Astrocyte of the cerebellum (primary cell): ENCODE results near the gene MYH10.

Experiments used
- DNase-seq: peaks from one replicate; pipeline ENCODE4 v3.0.0-alpha.2; 2011; ENCODE audit warnings: low read depth
- H3K4me3 ChIP-seq: 2 replicates; pipeline ENCODE4 v1.5.1; 2011; ENCODE audit warnings: mild to moderate bottlenecking, low read depth, low read length, moderate library complexity
- CTCF ChIP-seq: IDR thresholded peaks from 2 replicates; pipeline ENCODE4 v1.5.1; 2012; ENCODE audit warnings: low read length, low read depth, moderate library complexity, mild to moderate bottlenecking; ENCODE audit errors: missing control alignments
- in situ Hi-C: cut with HindIII; loops from 2 replicates; pipeline ENCODE4 v1.10.0; 2017; ENCODE audit warnings: low sequenced_read_pairs

Gene MYH10

GRCh38 chr17:8485491-8485890 lies 145.0 kb downstream of the MYH10 start:
- H3K4me3 ChIP-seq, result no peak overlapping the region
- DNase-seq, result no peak
- in situ Hi-C loops, result no loop called here
- no peak for TF ChIP-seq CTCF

- no peak overlapping the region for H3K4me3 ChIP-seq
- DNase-seq, result no peak
- in situ Hi-C loops, result no loop called here
- TF ChIP-seq CTCF, result no peak
Measured at GRCh38 chr17:8484465-8484864, 146.1 kb downstream of the MYH10 start.

- in situ Hi-C loops, result no loop called here
- no peak overlapping the region for H3K4me3 ChIP-seq
- DNase-seq, result no peak
- no peak for TF ChIP-seq CTCF
Measured at GRCh38 chr17:8482546-8482945, 148.0 kb downstream of the MYH10 start.

- no peak for DNase-seq
- TF ChIP-seq CTCF, result no peak
- in situ Hi-C loops, result no loop called here
- no peak overlapping the region for H3K4me3 ChIP-seq
Measured at GRCh38 chr17:8481703-8482102, 148.8 kb downstream of the MYH10 start.

- H3K4me3 ChIP-seq, result no peak overlapping the region
- DNase-seq, result no peak
- no peak for TF ChIP-seq CTCF
- in situ Hi-C loops, result no loop called here
Measured at GRCh38 chr17:8481089-8481488, 149.4 kb downstream of the MYH10 start.

GRCh38 chr17:8480011-8480976 lies 150.2 kb downstream of the MYH10 start:
- no peak for DNase-seq
- no peak overlapping the region for H3K4me3 ChIP-seq
- no peak for TF ChIP-seq CTCF
- in situ Hi-C loops, result no loop called here
